ENCODE measurements around the gene UBE2A. TPM values are rescaled to one million over a fixed set of nuclear protein-coding genes. Genes with fewer than 3 reads are reported as not detected.

The UBE2A gene
- total RNA-seq, 3 donors from 2014 or later = 30.5 to 35.4 (median 34.9) TPM

- H3K4me3 ChIP-seq = no peak overlapping the region
- DNase-seq (ENCODE audit: low spot score in 2 of 2) = no peak
- TF ChIP-seq POLR2A (IDR thresholded peaks at IDR 0.05) = no peak
- no peak for TF ChIP-seq POLR2AphosphoS5 (IDR thresholded peaks at IDR 0.05)
- TF ChIP-seq CTCF (IDR thresholded peaks at IDR 0.05) = no peak
- H3K9me3 ChIP-seq = no peaks in the 10 kb centered on the region
- intact Hi-C loops (cut with DNase I; ENCODE audit: low total_unique reads) = no loop called here
- no peaks in the 10 kb centered on the region for H3K27me3 ChIP-seq
- H3K36me3 ChIP-seq = no peaks in the 10 kb centered on the region
- no peaks in the 10 kb centered on the region for H3K4me1 ChIP-seq
- H3K27ac ChIP-seq = peak overlapping the region in 1 of 2 donors; percentile 5
Observed at GRCh38 chrX:119541188-119541587, 33.2 kb upstream of the UBE2A start.

GRCh38 chrX:119549327-119550016, 24.9 kb upstream of the UBE2A start:
- H3K27me3 ChIP-seq = no peaks in the 10 kb centered on the region
- H3K27ac ChIP-seq = no peak overlapping the region
- intact Hi-C loops (cut with DNase I; ENCODE audit: low total_unique reads) = no loop called here
- no peak overlapping the region for H3K4me3 ChIP-seq
- no peaks in the 10 kb centered on the region for H3K36me3 ChIP-seq
- H3K9me3 ChIP-seq = no peaks in the 10 kb centered on the region
- no peak for TF ChIP-seq POLR2A (IDR thresholded peaks at IDR 0.05)
- no peak for TF ChIP-seq POLR2AphosphoS5 (IDR thresholded peaks at IDR 0.05)
- TF ChIP-seq CTCF (IDR thresholded peaks at IDR 0.05) = no peak
- no peaks in the 10 kb centered on the region for H3K4me1 ChIP-seq
- no peak for DNase-seq (ENCODE audit: low spot score in 2 of 2)

GRCh38 chrX:119552508-119552907, 21.9 kb upstream of the UBE2A start:
- DNase-seq (ENCODE audit: low spot score in 2 of 2) = no peak

GRCh38 chrX:119565107-119565663, 9.2 kb upstream of the UBE2A start, which contains the start of gene STEEP1:
STEEP1 (minus strand) TSS chrX:119565409; CDS start chrX:119565355, 54 bp downstream.
- Histone ChIP-seq H3K4me1 (no peaks in the 10 kb centered on the region), H3K27ac (peak within 1 kb of the TSS; percentile 77 to 86), H3K4me3 (peak within 1 kb of the TSS; percentile 50 to 73 (median 55)), H3K9me3 (no peaks in the 10 kb centered on the region), H3K36me3 (no peaks in the 10 kb centered on the region), H3K27me3 (no peaks in the 10 kb centered on the region)
- TF ChIP-seq POLR2A (IDR thresholded peaks at IDR 0.05) (no peak), POLR2AphosphoS5 (IDR thresholded peaks at IDR 0.05) (peak; percentile 74 to 87 (median 76)), CTCF (IDR thresholded peaks at IDR 0.05) (no peak)
- intact Hi-C loops (cut with DNase I; ENCODE audit: low total_unique reads) = no loop called here
- peak; percentile 78 to 82 for DNase-seq (ENCODE audit: low spot score in 2 of 2)

More at GRCh38 chrX:119552508-119552907, 21.9 kb upstream of the UBE2A start:
- no peak for TF ChIP-seq POLR2A (IDR thresholded peaks at IDR 0.05)
- TF ChIP-seq CTCF (IDR thresholded peaks at IDR 0.05) = no peak
- no peak for TF ChIP-seq POLR2AphosphoS5 (IDR thresholded peaks at IDR 0.05)
- H3K9me3 ChIP-seq = no peaks in the 10 kb centered on the region
- intact Hi-C loops (cut with DNase I; ENCODE audit: low total_unique reads) = no loop called here
- no peaks in the 10 kb centered on the region for H3K36me3 ChIP-seq
- no peaks in the 10 kb centered on the region for H3K27me3 ChIP-seq
- H3K4me1 ChIP-seq = no peaks in the 10 kb centered on the region
- no peak overlapping the region for H3K4me3 ChIP-seq
- no peak overlapping the region for H3K27ac ChIP-seq

GRCh38 chrX:119570351-119570835, 4.0 kb upstream of the UBE2A start:
- DNase-seq (ENCODE audit: low spot score in 2 of 2) = no peak
- Histone ChIP-seq H3K27ac (no peak overlapping the region), H3K27me3 (peaks cover 0 to 8% of the 10 kb centered on the region in 2 donors), H3K36me3 (no peaks in the 10 kb centered on the region), H3K4me3 (no peak overlapping the region), H3K4me1 (no peaks in the 10 kb centered on the region), H3K9me3 (no peaks in the 10 kb centered on the region)
- TF ChIP-seq CTCF (IDR thresholded peaks at IDR 0.05) = no peak
- TF ChIP-seq POLR2AphosphoS5 (IDR thresholded peaks at IDR 0.05) = no peak
- TF ChIP-seq POLR2A (IDR thresholded peaks at IDR 0.05) = no peak
- intact Hi-C loops (cut with DNase I; ENCODE audit: low total_unique reads) = no loop called here

Data from breast epithelium (tissue), 4 donors.